Activated T-cell treated with anti-CD3 and anti-CD28 coated beads, Interleukin-2, amount 50 U/mL, for 48 hours (primary cell): Measurements from ENCODE around the gene NRCAM.
"Not testable (repeated sequence)": the region's sequence is repeated elsewhere in the genome, so short reads cannot be mapped to it uniquely, and the experiment has no call there.

Experiments used
- DNase-seq, 2 experiments: peaks; one replicate each; pipeline ENCODE4 v3.0.0-alpha.2; 2020

NRCAM gene

GRCh38 chr7:108393097-108393496, 63.1 kb downstream of the NRCAM start:
- not testable (repeated sequence) for DNase-seq

- not testable (repeated sequence) for DNase-seq
Measured at GRCh38 chr7:108387686-108388085, 68.5 kb downstream of the NRCAM start.

- DNase-seq = no peak
Measured at GRCh38 chr7:108385834-108386422, 70.3 kb downstream of the NRCAM start.

- DNase-seq = no peak
Measured at GRCh38 chr7:108384716-108385483, 71.3 kb downstream of the NRCAM start.

- DNase-seq = no peak
Measured at GRCh38 chr7:108382932-108383331, 73.3 kb downstream of the NRCAM start.

- DNase-seq = no peak
Measured at GRCh38 chr7:108380517-108380916, 75.7 kb downstream of the NRCAM start.

- no peak for DNase-seq
Measured at GRCh38 chr7:108376206-108376605, 80.0 kb downstream of the NRCAM start.

GRCh38 chr7:108375668-108376067, 80.6 kb downstream of the NRCAM start:
- DNase-seq = no peak

- no peak for DNase-seq
Measured at GRCh38 chr7:108374899-108375298, 81.3 kb downstream of the NRCAM start.

GRCh38 chr7:108372618-108373017, 83.6 kb downstream of the NRCAM start:
- no peak for DNase-seq

- no peak for DNase-seq
Measured at GRCh38 chr7:108370616-108371015, 85.6 kb downstream of the NRCAM start.

- DNase-seq = no peak
Measured at GRCh38 chr7:108368466-108368865, 87.8 kb downstream of the NRCAM start.

- DNase-seq = no peak
Measured at GRCh38 chr7:108367946-108368345, 88.3 kb downstream of the NRCAM start.

- DNase-seq = no peak
Measured at GRCh38 chr7:108367314-108367713, 88.9 kb downstream of the NRCAM start.

- DNase-seq = no peak
Measured at GRCh38 chr7:108363659-108364058, 92.6 kb downstream of the NRCAM start.

GRCh38 chr7:108360058-108360800, 96.0 kb downstream of the NRCAM start:
- no peak for DNase-seq

- DNase-seq = no peak
Measured at GRCh38 chr7:108358553-108358952, 97.7 kb downstream of the NRCAM start.

- DNase-seq = no peak
Measured at GRCh38 chr7:108351729-108352131, 104.5 kb downstream of the NRCAM start.

GRCh38 chr7:108348913-108349312, 107.3 kb downstream of the NRCAM start:
- no peak for DNase-seq

- DNase-seq = no peak
Measured at GRCh38 chr7:108347616-108348015, 108.6 kb downstream of the NRCAM start.

GRCh38 chr7:108345710-108346336, 110.4 kb downstream of the NRCAM start:
- DNase-seq = no peak

- DNase-seq = no peak
Measured at GRCh38 chr7:108340856-108341411, 115.3 kb downstream of the NRCAM start.

- not testable (repeated sequence) for DNase-seq
Measured at GRCh38 chr7:108340406-108340805, 115.8 kb downstream of the NRCAM start.
